ENCODE data around the gene S1PR5. TPM values are rescaled to one million over a fixed set of nuclear protein-coding genes. Genes with fewer than 3 reads are reported as not detected.
"Not testable (repeated sequence)": the region's sequence is repeated elsewhere in the genome, so short reads cannot be mapped to it uniquely, and the experiment has no call there.

The S1PR5 gene
- total and polyA plus RNA-seq, 4 donors = 0.17 to 0.56 (median 0.34) TPM

DNA sequence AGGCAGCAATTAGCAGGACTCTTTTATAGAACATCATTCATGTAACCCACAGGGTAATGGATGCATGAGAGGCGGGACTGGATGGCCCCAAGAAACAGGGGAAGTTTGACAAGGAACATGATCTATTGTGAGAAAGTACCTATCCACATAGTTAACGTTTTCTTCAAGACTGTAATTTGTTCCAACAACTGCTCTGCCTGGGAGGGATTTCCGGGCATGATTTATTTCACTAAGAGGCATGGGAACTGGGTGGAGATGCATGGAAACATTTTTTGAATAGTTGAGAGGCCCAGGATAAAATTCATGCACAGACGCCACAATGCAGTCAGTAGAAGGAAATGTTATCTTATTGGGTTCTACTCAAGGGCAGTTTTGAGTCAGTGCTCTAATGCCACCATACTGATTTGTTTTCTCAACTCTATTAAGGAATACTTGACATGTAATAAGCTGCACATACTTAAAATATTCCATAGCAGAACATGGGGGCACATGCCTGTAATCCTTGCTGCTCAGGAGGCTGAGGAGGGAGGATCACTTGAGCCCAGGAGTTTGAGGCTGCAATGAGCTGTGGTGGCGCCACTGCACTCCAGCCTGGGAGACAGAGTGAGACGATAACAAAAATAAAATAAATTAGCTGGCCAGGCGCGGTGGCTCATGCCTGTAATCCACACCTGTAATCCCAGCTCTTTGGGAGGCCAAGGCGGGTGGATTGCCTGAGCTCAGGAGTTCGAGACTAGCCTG lies 16.6 kb upstream of the S1PR5 start:
- Histone ChIP-seq H3K27me3 (ENCODE audit: control insufficient read depth in 4 of 4, insufficient read depth in 4 of 4, low read length in 3 of 4) (no peaks in the 10 kb centered on the region), H3K4me3 (ENCODE audit: low read depth in 1 of 3, low read length in 3 of 3) (no peak overlapping the region), H3K27ac (ENCODE audit: low read depth in 1 of 2, low read length in 2 of 2) (no peak overlapping the region), H3K36me3 (ENCODE audit: control insufficient read depth in 4 of 4, insufficient read depth in 3 of 4, low read depth in 1 of 4, low read length in 3 of 4) (no peaks in the 10 kb centered on the region), H3K9ac (ENCODE audit: low read depth in 1 of 2, low read length in 2 of 2) (no peak overlapping the region), H3K4me1 (ENCODE audit: control insufficient read depth in 4 of 4, insufficient read depth in 4 of 4, low read length in 3 of 4) (no peaks in the 10 kb centered on the region), H3K9me3 (ENCODE audit: control insufficient read depth in 4 of 4, low read length in 3 of 4) (no peaks in the 10 kb centered on the region)
- WGBS = 81% methylated on average over 10 of the region's 10 CpGs
- TF ChIP-seq JUND (IDR thresholded peaks at IDR 0.05) (no peak), SP1 (IDR thresholded peaks at IDR 0.05) (no peak), RXRA (IDR thresholded peaks at IDR 0.05) (no peak), MAX (IDR thresholded peaks at IDR 0.05) (no peak), EGR1 (IDR thresholded peaks at IDR 0.05; ENCODE audit: low read depth in 2 of 2) (no peak), YY1 (IDR thresholded peaks at IDR 0.05) (no peak), FOXA2 (IDR thresholded peaks at IDR 0.05) (no peak), HNF4G (IDR thresholded peaks at IDR 0.05) (no peak), GABPA (IDR thresholded peaks at IDR 0.05 in 1 of 2, conservative IDR thresholded peaks at IDR 0.05 in 1 of 2) (no peak), TAF1 (conservative IDR thresholded peaks at IDR 0.05) (no peak)
- TF ChIP-seq, protein P1, sequence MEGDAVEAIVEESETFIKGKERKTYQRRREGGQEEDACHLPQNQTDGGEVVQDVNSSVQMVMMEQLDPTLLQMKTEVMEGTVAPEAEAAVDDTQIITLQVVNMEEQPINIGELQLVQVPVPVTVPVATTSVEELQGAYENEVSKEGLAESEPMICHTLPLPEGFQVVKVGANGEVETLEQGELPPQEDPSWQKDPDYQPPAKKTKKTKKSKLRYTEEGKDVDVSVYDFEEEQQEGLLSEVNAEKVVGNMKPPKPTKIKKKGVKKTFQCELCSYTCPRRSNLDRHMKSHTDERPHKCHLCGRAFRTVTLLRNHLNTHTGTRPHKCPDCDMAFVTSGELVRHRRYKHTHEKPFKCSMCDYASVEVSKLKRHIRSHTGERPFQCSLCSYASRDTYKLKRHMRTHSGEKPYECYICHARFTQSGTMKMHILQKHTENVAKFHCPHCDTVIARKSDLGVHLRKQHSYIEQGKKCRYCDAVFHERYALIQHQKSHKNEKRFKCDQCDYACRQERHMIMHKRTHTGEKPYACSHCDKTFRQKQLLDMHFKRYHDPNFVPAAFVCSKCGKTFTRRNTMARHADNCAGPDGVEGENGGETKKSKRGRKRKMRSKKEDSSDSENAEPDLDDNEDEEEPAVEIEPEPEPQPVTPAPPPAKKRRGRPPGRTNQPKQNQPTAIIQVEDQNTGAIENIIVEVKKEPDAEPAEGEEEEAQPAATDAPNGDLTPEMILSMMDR (IDR thresholded peaks at IDR 0.05; ENCODE audit: low read depth, low read length, missing input control) = no peak
- TF ChIP-seq, protein P2, sequence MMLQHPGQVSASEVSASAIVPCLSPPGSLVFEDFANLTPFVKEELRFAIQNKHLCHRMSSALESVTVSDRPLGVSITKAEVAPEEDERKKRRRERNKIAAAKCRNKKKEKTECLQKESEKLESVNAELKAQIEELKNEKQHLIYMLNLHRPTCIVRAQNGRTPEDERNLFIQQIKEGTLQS (IDR thresholded peaks at IDR 0.05) = no peak
- DNase-seq (ENCODE audit: low spot score) = no peak

- H3K9me3 ChIP-seq (ENCODE audit: control insufficient read depth in 4 of 4, low read length in 3 of 4) = no peaks in the 10 kb centered on the region
- DNase-seq (ENCODE audit: low spot score) = no peak
- no peak overlapping the region for H3K4me3 ChIP-seq (ENCODE audit: low read depth in 1 of 3, low read length in 3 of 3)
- H3K9ac ChIP-seq (ENCODE audit: low read depth in 1 of 2, low read length in 2 of 2) = no peak overlapping the region
- H3K36me3 ChIP-seq (ENCODE audit: control insufficient read depth in 4 of 4, insufficient read depth in 3 of 4, low read depth in 1 of 4, low read length in 3 of 4) = no peaks in the 10 kb centered on the region
- 92% methylated on average over 1 of the region's 1 CpG for WGBS
- no peaks in the 10 kb centered on the region for H3K27me3 ChIP-seq (ENCODE audit: control insufficient read depth in 4 of 4, insufficient read depth in 4 of 4, low read length in 3 of 4)
- TF ChIP-seq, protein P1 (IDR thresholded peaks at IDR 0.05; ENCODE audit: low read depth, low read length, missing input control) = no peak
- TF ChIP-seq HNF4A (conservative IDR thresholded peaks at IDR 0.05) (no peak), HNF4G (IDR thresholded peaks at IDR 0.05) (no peak), JUND (IDR thresholded peaks at IDR 0.05) (no peak), RAD21 (IDR thresholded peaks at IDR 0.05) (no peak), MAX (IDR thresholded peaks at IDR 0.05) (no peak), REST (IDR thresholded peaks at IDR 0.05) (no peak)
- H3K27ac ChIP-seq (ENCODE audit: low read depth in 1 of 2, low read length in 2 of 2) = no peak overlapping the region
- H3K4me1 ChIP-seq (ENCODE audit: control insufficient read depth in 4 of 4, insufficient read depth in 4 of 4, low read length in 3 of 4) = no peaks in the 10 kb centered on the region
Measured at GRCh38 chr19:10532457-10532856, 15.2 kb upstream of the S1PR5 start.

DNA sequence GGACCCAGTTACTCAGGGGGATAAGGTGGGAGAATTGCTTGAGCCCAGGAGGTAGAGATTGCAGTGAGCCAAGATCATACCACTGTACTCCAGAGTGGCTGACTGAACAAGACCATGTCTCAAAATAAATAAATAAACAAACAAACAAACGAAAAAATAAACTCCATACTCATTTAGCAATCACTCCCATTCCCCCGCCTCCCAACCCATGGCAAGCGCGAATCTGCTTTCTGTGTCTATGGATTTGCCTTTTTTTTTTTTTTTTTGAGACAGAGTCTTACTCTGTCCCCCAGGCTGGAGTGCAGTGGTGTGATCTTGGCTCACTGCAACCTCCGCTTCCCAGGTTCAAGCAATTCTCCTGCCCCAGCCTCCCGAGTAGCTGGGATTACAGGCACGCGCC lies 9.6 kb upstream of the S1PR5 start:
- H3K36me3 ChIP-seq (ENCODE audit: control insufficient read depth in 4 of 4, insufficient read depth in 3 of 4, low read depth in 1 of 4, low read length in 3 of 4); H3K4me3 ChIP-seq (ENCODE audit: low read depth in 1 of 3, low read length in 3 of 3); H3K4me1 ChIP-seq (ENCODE audit: control insufficient read depth in 4 of 4, insufficient read depth in 4 of 4, low read length in 3 of 4); DNase-seq (ENCODE audit: low spot score); H3K9me3 ChIP-seq (ENCODE audit: control insufficient read depth in 4 of 4, low read length in 3 of 4); H3K27ac ChIP-seq (ENCODE audit: low read depth in 1 of 2, low read length in 2 of 2); H3K27me3 ChIP-seq (ENCODE audit: control insufficient read depth in 4 of 4, insufficient read depth in 4 of 4, low read length in 3 of 4); H3K9ac ChIP-seq (ENCODE audit: low read depth in 1 of 2, low read length in 2 of 2): not testable (repeated sequence)
- 91% methylated on average over 8 of the region's 8 CpGs for WGBS

All from liver (tissue), 9 donors.